Thoracic aorta (tissue), 2 donors: ENCODE data around the gene DSTN. TPM values are rescaled to one million over a fixed set of nuclear protein-coding genes. Genes with fewer than 3 reads are reported as not detected.

Source experiments
- ATAC-seq: fragments of 150-250 bp; one replicate; pipeline ENCODE4 v1.8.0; 2017; ENCODE audit warnings: low read depth; ENCODE audit not compliant: insufficient number of reproducible peaks, low FRiP score
- DNase-seq: peaks from one replicate; pipeline ENCODE4 v3.0.0-alpha.2; 2020; ENCODE audit warnings: low spot score
- H3K27ac ChIP-seq, 2 donors: fragments of 200-600 bp; sonication (generic); 1 replicate in 1 of 2; 2 replicates in 1 of 2; pipeline ENCODE4 v1.5.1; 2016; ENCODE audit warnings: mild to moderate bottlenecking in 2 of 2, moderate library complexity in 2 of 2
- H3K27me3 ChIP-seq: fragments of 200-600 bp; sonication (generic); replicated peaks from 2 replicates; pipeline ENCODE4 v1.6.0; 2016; ENCODE audit warnings: mild to moderate bottlenecking; ENCODE audit not compliant: insufficient read depth
- H3K36me3 ChIP-seq: fragments of 200-600 bp; sonication (generic); one replicate; pipeline ENCODE4 v1.5.1; 2016
- H3K4me1 ChIP-seq, 2 donors: fragments of 200-600 bp; sonication (generic); 1 replicate in 1 of 2; 2 replicates in 1 of 2; pipeline versions ENCODE4 v1.5.1 to v1.6.0; 2016; ENCODE audit warnings: low read depth in 2 of 2, mild to moderate bottlenecking in 1 of 2; ENCODE audit not compliant: control insufficient read depth in 1 of 2
- H3K4me3 ChIP-seq: fragments of 200-600 bp; sonication (generic); 2 replicates; pipeline ENCODE4 v1.5.1; 2016; ENCODE audit warnings: mild to moderate bottlenecking
- H3K9me3 ChIP-seq: fragments of 200-600 bp; sonication (generic); 2 replicates; pipeline ENCODE4 v1.5.1; 2016
- total RNA-seq, 2 donors: library from RNA; depleted of rRNA; stranded (reverse); fragments of >200 nt; gene quantifications; one replicate each; pipeline versions ENCODE4 v1.1.0 to v1.2.3, GENCODE V29; 2016
- TF ChIP-seq, protein P1 (sequence below): fragments of 200-600 bp; sonication (generic); IDR thresholded peaks from one replicate; pipeline ENCODE4 v1.5.1; 2019; ENCODE audit warnings: antibody characterized with exemption

DSTN gene
- total RNA-seq, 2 donors from 2014 or later: 1,342 to 1,977 TPM

GRCh38 chr20:17637413-17637780 lies 67.5 kb downstream of the DSTN start:
- DNase-seq (no peak), ATAC-seq (no peak)
- no peaks in the 10 kb centered on the region for H3K27me3 ChIP-seq
- peaks cover 32% of the 10 kb centered on the region for H3K36me3 ChIP-seq
- H3K4me1 ChIP-seq: peaks cover 27 to 58% of the 10 kb centered on the region in 2 donors
- H3K9me3 ChIP-seq: no peaks in the 10 kb centered on the region
- H3K27ac ChIP-seq: no peak overlapping the region
- TF ChIP-seq, protein P1, sequence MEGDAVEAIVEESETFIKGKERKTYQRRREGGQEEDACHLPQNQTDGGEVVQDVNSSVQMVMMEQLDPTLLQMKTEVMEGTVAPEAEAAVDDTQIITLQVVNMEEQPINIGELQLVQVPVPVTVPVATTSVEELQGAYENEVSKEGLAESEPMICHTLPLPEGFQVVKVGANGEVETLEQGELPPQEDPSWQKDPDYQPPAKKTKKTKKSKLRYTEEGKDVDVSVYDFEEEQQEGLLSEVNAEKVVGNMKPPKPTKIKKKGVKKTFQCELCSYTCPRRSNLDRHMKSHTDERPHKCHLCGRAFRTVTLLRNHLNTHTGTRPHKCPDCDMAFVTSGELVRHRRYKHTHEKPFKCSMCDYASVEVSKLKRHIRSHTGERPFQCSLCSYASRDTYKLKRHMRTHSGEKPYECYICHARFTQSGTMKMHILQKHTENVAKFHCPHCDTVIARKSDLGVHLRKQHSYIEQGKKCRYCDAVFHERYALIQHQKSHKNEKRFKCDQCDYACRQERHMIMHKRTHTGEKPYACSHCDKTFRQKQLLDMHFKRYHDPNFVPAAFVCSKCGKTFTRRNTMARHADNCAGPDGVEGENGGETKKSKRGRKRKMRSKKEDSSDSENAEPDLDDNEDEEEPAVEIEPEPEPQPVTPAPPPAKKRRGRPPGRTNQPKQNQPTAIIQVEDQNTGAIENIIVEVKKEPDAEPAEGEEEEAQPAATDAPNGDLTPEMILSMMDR: no peak
- H3K4me3 ChIP-seq: no peak overlapping the region

DNA sequence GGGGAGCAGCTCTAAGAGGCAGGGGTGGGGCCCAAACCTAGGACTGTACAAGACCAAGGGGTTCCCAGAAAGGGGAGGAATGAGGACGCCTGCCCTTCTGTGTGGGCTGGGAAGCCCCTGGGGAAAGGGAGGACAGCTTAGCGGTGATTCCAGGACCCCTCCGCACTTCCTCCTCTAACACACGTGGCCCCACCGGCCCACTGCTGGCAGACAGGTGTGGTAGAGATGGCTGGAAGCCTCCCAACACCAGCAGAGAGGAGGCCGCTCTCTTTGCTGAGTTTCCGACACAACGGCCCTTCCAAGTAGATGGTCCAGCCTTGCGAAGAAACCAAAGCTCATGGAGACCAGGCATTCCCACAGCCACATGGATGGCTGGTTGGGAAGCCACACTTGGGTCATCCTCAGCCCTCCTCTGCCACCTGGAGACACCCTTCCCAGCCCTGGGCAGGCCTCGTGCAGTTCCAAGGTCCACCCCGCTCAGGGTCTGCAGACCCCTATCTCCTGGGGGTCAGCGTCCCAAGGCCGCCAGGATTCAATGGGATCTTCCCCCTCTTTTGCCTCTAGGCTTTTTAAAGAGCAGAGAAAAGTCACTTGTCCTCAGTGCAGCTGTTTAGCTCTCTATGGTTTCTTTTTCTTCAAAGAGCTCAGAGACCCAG lies 68.2 kb downstream of the DSTN start:
- no peak overlapping the region for H3K4me3 ChIP-seq
- peaks cover 30 to 65% of the 10 kb centered on the region in 2 donors for H3K4me1 ChIP-seq
- H3K36me3 ChIP-seq: peaks cover 25% of the 10 kb centered on the region
- H3K27ac ChIP-seq: no peak overlapping the region
- TF ChIP-seq, protein P1: no peak
- H3K27me3 ChIP-seq: no peaks in the 10 kb centered on the region
- ATAC-seq: no peak
- no peaks in the 10 kb centered on the region for H3K9me3 ChIP-seq
- DNase-seq: no peak

- H3K4me3 ChIP-seq: no peak overlapping the region
- peaks cover 35 to 72% of the 10 kb centered on the region in 2 donors for H3K4me1 ChIP-seq
- no peak overlapping the region for H3K27ac ChIP-seq
Measured at GRCh38 chr20:17638835-17639407, 69.0 kb downstream of the DSTN start.

GRCh38 chr20:17640146-17640874 lies 70.4 kb downstream of the DSTN start:
- peaks cover 27 to 71% of the 10 kb centered on the region in 2 donors for H3K4me1 ChIP-seq
- peaks cover 18% of the 10 kb centered on the region for H3K36me3 ChIP-seq

More at GRCh38 chr20:17638835-17639407, 69.0 kb downstream of the DSTN start:
- TF ChIP-seq, protein P1: no peak
- H3K9me3 ChIP-seq: no peaks in the 10 kb centered on the region
- DNase-seq (no peak), ATAC-seq (no peak)
- no peaks in the 10 kb centered on the region for H3K27me3 ChIP-seq
- H3K36me3 ChIP-seq: peaks cover 18% of the 10 kb centered on the region

More at GRCh38 chr20:17640146-17640874, 70.4 kb downstream of the DSTN start:
- ATAC-seq: no peak
- Histone ChIP-seq H3K4me3 (no peak overlapping the region), H3K9me3 (no peaks in the 10 kb centered on the region), H3K27ac (no peak overlapping the region), H3K27me3 (no peaks in the 10 kb centered on the region)
- TF ChIP-seq, protein P1: no peak
- DNase-seq: no peak
